Large intestine (tissue), 3 donors: ENCODE data around the gene CATSPERZ. TPM values are rescaled to one million over a fixed set of nuclear protein-coding genes. Genes with fewer than 3 reads are reported as not detected.

Experiments used
- DNase-seq, 2 donors: peaks; one replicate each; pipeline versions ENCODE4 v3.0.0 to v3.0.0-alpha.2; 2013
- H3K27ac ChIP-seq: one replicate; pipeline ENCODE4 v1.5.1; 2013; ENCODE audit warnings: low read length
- H3K27me3 ChIP-seq: 2 replicates; pipeline ENCODE4 v1.6.1; 2013; ENCODE audit warnings: low read length; ENCODE audit not compliant: control insufficient read depth, insufficient read depth
- H3K36me3 ChIP-seq: 2 replicates; pipeline ENCODE4 v1.6.1; 2013; ENCODE audit warnings: low read length; ENCODE audit not compliant: control insufficient read depth, insufficient read depth
- H3K4me1 ChIP-seq: one replicate; pipeline ENCODE4 v1.6.1; 2013; ENCODE audit warnings: low read length; ENCODE audit not compliant: control insufficient read depth, insufficient read depth
- H3K4me3 ChIP-seq: one replicate; pipeline ENCODE4 v1.5.1; 2013; ENCODE audit warnings: low read length
- H3K9me3 ChIP-seq: one replicate; pipeline ENCODE4 v1.6.1; 2013; ENCODE audit warnings: mild to moderate bottlenecking, low read depth, low read length, moderate library complexity; ENCODE audit not compliant: control insufficient read depth
- WGBS: methylation state at CpG from one replicate; pipeline ENCODE4 v1.1.5; 2013; ENCODE audit warnings: low lambda C conversion rate; ENCODE audit not compliant: insufficient coverage; 5-methylcytosine and 5-hydroxymethylcytosine counted together
- polyA plus RNA-seq: library from polyadenylated mRNA; unstranded; fragments of 120-200 nt; gene quantifications from one replicate; pipeline ENCODE4 v1.2.1, GENCODE V29; 2013

Gene CATSPERZ
- polyA plus RNA-seq, 1 donor, result 0.15 TPM

DNA sequence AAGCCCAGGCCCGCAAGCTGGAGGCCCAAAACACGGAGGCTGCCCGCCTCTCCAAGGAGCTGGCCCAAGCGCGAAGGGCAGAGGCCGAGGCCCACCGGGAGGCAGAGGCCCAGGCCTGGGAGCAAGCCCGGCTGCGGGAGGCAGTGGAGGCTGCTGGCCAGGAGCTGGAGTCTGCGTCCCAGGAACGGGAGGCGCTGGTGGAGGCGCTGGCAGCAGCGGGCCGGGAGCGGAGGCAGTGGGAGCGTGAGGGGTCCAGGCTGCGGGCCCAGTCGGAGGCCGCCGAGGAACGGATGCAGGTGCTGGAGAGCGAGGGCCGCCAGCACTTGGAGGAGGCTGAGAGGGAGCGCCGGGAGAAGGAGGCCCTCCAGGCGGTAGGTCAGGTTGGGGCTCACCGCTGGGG lies 44.6 kb downstream of the CATSPERZ start:
- Histone ChIP-seq H3K36me3 (no peaks in the 10 kb centered on the region), H3K4me3 (no peak overlapping the region), H3K9me3 (peaks cover 4% of the 10 kb centered on the region), H3K27ac (no peak overlapping the region), H3K27me3 (peaks cover 16% of the 10 kb centered on the region), H3K4me1 (peaks cover 31% of the 10 kb centered on the region)
- DNase-seq, result no peak
- WGBS, result no CpG with 5 or more reads among the region's 28 CpGs

DNA sequence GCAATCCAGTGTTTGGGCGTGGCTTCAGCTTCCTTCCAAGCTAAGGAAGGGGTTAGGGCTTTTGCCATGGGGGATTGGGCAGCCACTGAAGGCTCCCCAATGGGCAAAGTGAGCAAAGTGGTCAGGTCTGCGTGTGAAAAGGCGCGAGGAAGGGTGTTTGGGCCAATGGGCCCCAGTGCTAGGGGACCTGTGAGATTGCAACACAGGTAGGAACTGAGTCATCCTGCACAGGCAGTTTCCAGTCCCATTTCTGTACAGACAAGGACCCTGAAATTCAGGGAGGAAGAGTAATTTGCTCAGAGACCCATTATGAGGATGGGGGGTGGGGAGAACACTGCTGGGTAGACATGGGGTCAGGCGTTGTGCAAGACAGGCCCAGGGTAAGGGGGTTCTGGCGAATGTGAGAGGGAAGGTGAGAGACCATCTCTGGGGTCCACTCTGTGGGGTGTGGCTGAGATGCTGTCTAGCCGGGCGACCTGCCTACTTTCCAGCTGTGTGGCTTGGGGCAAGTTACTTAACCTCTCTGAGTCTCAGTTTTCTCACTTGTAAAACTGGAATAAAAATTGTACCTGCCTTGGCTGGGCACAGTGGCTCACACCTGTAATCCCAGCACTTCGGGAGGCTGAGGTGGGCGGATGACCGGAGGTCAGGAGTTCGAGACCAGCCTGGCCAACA lies 47.2 kb downstream of the CATSPERZ start:
- no peak overlapping the region for H3K4me3 ChIP-seq
- H3K4me1 ChIP-seq, result peaks cover 17% of the 10 kb centered on the region
- H3K36me3 ChIP-seq, result no peaks in the 10 kb centered on the region
- DNase-seq, result no peak
- no CpG with 5 or more reads among the region's 12 CpGs for WGBS
- no peak overlapping the region for H3K27ac ChIP-seq
- H3K9me3 ChIP-seq, result no peaks in the 10 kb centered on the region
- H3K27me3 ChIP-seq, result no peaks in the 10 kb centered on the region

DNA sequence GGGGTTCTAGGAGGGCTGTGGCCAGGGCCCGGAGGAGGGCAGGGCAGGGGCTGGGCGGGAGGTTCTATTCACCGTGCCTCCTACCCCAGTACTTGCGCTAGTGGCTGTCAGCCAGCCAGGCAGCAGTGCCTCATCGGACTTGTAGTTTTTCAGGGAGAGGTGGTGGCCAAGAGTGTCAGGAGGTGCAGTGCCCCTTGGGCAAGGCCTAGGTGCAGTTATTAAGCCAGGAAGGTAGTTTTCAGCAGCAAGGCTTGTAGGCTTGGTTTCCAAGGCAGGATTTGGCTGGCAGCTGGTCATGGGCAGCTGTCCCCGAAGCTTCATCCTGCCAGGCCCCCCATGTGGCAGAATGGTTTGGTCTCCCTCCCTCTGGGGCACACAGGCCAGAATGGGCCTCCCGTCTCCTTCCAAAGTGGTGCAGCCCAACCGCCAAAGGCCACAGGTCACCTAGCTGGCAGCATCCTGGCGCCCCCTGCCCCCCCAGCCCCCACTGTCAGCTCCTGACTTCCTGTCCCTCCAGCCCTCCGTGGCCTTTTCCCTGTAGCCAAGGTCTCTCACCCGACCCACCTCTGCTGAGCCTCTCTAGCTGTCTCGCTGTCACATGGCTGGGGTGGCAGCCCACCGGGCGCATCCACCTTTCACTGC lies 48.3 kb downstream of the CATSPERZ start:
- no peak overlapping the region for H3K27ac ChIP-seq
- peaks cover 10% of the 10 kb centered on the region for H3K4me1 ChIP-seq
- DNase-seq, result no peak
- H3K4me3 ChIP-seq, result no peak overlapping the region
- no peaks in the 10 kb centered on the region for H3K27me3 ChIP-seq
- no CpG with 5 or more reads among the region's 14 CpGs for WGBS
- no peaks in the 10 kb centered on the region for H3K36me3 ChIP-seq
- H3K9me3 ChIP-seq, result no peaks in the 10 kb centered on the region

DNA sequence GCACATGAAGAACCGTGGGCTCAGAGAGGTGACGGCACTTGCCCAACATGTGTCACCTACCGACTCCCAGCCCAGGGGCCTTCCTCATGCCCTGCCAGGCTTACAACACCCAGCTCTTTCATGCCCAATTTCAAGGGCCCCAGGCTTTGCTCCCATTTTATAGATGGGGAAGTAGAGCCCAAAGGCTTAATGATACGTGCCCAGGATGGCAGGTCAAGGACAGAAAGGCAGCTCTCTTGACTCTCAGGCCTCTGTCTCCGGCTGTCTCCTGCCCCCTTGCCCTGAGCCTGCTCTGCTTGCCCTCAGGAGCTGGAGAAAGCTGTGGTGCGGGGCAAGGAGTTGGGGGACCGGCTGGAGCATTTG lies 48.8 kb downstream of the CATSPERZ start:
- DNase-seq, result no peak
- Histone ChIP-seq H3K36me3 (no peaks in the 10 kb centered on the region), H3K27me3 (no peaks in the 10 kb centered on the region), H3K4me1 (peaks cover 4% of the 10 kb centered on the region), H3K27ac (no peak overlapping the region), H3K9me3 (no peaks in the 10 kb centered on the region), H3K4me3 (no peak overlapping the region)
- no CpG with 5 or more reads among the region's 7 CpGs for WGBS

DNA sequence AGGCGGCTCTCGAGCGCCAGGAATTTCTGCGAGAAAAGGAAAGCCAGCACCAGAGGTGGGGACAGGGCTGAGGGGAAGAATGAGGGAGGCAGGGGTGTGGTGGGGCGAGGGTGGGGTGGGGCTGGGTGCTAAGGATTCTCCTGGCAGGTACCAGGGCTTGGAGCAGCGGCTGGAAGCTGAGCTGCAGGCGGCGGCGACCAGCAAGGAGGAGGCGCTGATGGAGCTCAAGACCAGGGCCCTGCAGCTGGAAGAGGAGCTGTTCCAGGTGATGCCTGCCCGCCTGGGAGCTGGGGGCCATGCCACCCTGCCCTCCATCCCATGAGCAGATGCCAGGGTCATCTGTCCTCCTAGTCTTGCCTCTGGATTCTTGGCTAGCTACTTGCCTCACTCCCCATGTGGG lies 49.2 kb downstream of the CATSPERZ start:
- Histone ChIP-seq H3K4me3 (no peak overlapping the region), H3K4me1 (peaks cover under 1% of the 10 kb centered on the region), H3K9me3 (no peaks in the 10 kb centered on the region), H3K27ac (no peak overlapping the region), H3K27me3 (no peaks in the 10 kb centered on the region), H3K36me3 (no peaks in the 10 kb centered on the region)
- WGBS, result no CpG with 5 or more reads among the region's 11 CpGs
- DNase-seq, result no peak

DNA sequence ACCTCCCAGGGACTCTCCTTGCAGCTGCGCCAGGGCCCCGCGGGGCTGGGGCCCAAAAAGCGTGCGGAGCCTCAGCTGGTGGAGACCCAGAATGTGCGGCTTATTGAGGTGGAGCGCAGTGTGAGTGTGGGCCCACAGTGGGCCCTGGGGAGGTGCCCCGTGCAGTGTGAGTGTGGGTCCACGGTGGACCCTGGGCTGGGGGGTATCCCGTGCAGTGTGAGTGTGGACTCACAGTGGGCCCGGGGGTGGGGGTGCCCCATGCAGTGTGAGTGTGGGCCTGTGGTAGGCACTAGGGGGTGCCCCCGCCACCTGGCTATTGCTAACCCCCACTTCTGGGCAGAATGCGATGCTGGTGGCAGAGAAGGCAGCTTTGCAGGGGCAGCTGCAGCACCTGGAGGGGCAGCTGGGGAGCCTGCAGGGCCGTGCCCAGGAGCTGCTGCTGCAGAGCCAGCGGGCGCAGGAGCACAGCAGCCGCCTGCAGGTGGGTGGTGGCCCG lies 51.0 kb downstream of the CATSPERZ start:
- no peak overlapping the region for H3K27ac ChIP-seq
- no peak overlapping the region for H3K4me3 ChIP-seq
- WGBS, result no CpG with 5 or more reads among the region's 18 CpGs
- no peaks in the 10 kb centered on the region for H3K9me3 ChIP-seq
- no peak for DNase-seq
- peaks cover 11% of the 10 kb centered on the region for H3K4me1 ChIP-seq
- no peaks in the 10 kb centered on the region for H3K36me3 ChIP-seq
- H3K27me3 ChIP-seq, result no peaks in the 10 kb centered on the region

DNA sequence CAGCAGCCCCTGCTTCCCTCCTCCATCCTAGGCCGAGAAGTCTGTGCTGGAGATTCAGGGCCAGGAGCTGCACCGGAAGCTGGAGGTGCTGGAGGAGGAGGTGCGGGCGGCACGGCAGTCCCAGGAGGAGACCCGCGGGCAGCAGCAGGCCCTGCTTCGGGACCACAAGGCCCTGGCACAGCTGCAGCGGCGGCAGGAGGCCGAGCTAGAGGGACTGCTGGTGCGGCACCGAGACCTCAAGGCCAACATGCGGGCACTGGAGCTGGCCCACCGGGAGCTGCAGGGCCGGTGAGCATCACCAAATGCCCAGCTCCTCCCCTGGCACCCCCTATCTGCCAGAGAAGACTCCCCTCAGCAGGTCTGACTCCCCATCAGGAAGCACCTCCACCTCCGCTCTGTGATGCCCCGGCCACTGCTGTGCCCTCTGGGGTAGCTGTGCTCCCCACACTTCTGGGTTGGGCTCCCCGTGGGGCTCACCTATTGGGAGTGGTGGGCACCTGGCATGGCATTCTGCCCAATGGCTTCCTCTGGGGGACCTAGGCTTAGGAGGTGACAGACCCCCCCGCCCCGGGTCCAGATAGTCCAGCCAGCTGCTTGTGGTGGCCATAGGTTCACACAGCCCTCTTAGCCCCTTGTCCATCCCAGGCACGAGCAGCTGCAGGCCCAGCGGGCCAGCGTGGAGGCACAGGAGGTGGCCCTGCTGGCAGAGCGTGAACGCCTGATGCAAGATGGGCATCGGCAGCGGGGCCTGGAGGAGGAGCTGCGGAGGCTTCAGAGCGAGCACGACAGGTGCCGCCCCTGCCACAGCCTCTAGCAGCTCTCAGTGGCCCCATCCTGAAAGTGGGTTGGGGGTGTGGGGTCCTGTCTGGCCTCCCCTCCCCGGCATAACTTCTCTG lies 52.2 kb downstream of the CATSPERZ start:
- Histone ChIP-seq H3K36me3 (no peaks in the 10 kb centered on the region), H3K9me3 (no peaks in the 10 kb centered on the region), H3K27ac (no peak overlapping the region), H3K4me3 (no peak overlapping the region), H3K4me1 (peaks cover 16% of the 10 kb centered on the region), H3K27me3 (no peaks in the 10 kb centered on the region)
- no CpG with 5 or more reads among the region's 33 CpGs for WGBS
- DNase-seq, result no peak

DNA sequence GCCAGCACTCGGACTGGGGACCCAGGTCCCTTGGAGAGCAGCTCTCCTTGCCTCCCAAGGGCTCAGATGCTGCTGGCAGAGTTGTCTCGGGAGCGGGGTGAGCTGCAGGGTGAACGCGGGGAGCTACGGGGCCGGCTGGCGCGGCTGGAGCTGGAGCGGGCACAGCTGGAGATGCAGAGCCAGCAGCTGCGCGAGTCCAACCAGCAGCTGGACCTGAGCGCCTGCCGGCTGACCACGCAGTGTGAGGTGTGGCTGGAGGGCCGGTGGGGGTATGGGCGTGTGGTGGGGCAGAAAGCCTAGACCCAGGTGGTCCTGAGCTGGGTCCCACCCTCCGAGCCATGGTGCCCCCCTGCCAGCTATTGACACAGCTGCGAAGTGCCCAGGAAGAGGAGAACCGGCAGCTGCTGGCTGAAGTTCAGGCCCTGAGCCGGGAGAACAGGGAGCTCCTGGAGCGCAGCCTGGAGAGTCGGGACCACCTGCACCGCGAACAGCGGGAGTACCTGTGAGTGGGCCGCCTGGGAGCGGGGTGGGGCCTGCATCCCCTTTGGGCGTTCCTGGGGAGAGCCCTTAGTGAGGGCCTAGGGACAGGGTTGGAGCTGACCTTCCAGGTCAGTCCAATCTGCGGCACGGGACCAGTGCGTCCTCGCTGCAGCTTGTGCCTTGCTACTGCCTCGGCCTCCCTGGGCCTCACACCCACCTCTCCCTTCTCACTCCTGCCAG lies 53.0 kb downstream of the CATSPERZ start:
- Histone ChIP-seq H3K4me1 (peaks cover 24% of the 10 kb centered on the region), H3K9me3 (no peaks in the 10 kb centered on the region), H3K27me3 (no peaks in the 10 kb centered on the region), H3K27ac (no peak overlapping the region), H3K4me3 (no peak overlapping the region), H3K36me3 (no peaks in the 10 kb centered on the region)
- no peak for DNase-seq
- no CpG with 5 or more reads among the region's 34 CpGs for WGBS

DNA sequence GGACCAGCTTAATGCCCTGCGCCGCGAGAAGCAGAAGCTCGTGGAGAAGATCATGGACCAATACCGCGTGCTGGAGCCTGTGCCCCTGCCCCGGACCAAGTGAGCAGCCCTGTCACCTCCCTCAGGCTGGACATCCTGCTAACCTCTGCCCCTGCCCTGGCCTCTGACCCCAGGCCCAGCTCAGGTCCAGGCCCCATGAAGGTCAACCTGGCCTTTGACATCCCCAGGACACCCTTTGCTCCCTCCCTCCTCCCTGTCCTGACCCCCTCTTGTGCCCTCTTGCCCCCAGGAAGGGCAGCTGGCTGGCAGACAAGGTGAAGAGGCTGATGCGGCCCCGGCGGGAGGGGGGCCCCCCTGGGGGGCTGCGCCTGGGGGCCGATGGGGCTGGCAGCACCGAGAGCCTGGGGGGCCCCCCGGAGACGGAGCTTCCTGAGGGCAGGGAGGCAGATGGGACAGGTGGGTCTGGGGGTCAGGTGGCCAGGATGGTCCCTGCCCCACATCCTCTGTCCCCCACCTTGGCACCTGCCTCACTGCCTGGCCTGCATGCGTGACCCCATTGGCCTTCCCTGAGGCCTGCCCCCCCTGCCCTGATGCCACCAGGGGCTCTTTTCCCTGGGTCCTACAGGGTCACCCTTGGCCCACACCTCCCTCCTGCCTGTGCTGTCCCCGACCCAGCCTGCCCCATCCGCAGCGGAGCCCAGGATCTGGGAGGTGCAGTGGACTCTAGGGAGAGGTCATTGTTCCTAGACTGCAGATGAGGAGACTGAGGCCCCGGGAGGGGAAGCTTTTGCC lies 53.8 kb downstream of the CATSPERZ start:
- Histone ChIP-seq H3K9me3 (no peaks in the 10 kb centered on the region), H3K4me1 (peaks cover 29% of the 10 kb centered on the region), H3K27ac (no peak overlapping the region), H3K27me3 (no peaks in the 10 kb centered on the region), H3K36me3 (no peaks in the 10 kb centered on the region), H3K4me3 (no peak overlapping the region)
- DNase-seq, result no peak
- no CpG with 5 or more reads among the region's 20 CpGs for WGBS
